Activated T-helper 1 cell treated with anti-CD3 and anti-CD28 coated beads, Interleukin-2, amount 50 U/mL, for 16 hours (primary cell): ENCODE data around the gene KIAA0930.
"Not testable (repeated sequence)": the region's sequence is repeated elsewhere in the genome, so short reads cannot be mapped to it uniquely, and the experiment has no call there.

Source experiments
- DNase-seq, 2 donors: peaks; one replicate each; pipeline ENCODE4 v3.0.0-alpha.2; 2020; ENCODE audit warnings: low read depth in 1 of 2, low spot score in 1 of 2

The KIAA0930 gene

GRCh38 chr22:45203150-45203951, 37.3 kb downstream of the KIAA0930 start:
- DNase-seq: no peak

- DNase-seq: no peak
Observed at GRCh38 chr22:45202333-45203149, 38.2 kb downstream of the KIAA0930 start.

- DNase-seq: no peak
Observed at GRCh38 chr22:45201678-45202332, 38.9 kb downstream of the KIAA0930 start.

- no peak for DNase-seq
Observed at GRCh38 chr22:45200860-45201511, 39.7 kb downstream of the KIAA0930 start.

GRCh38 chr22:45200230-45200629, 40.5 kb downstream of the KIAA0930 start:
- no peak for DNase-seq

- no peak for DNase-seq
Observed at GRCh38 chr22:45199723-45200122, 41.0 kb downstream of the KIAA0930 start.

GRCh38 chr22:45198463-45198795, 42.3 kb downstream of the KIAA0930 start:
- DNase-seq: no peak

GRCh38 chr22:45197606-45198462, 42.9 kb downstream of the KIAA0930 start:
- no peak for DNase-seq

GRCh38 chr22:45196926-45197605, 43.6 kb downstream of the KIAA0930 start:
- no peak for DNase-seq

GRCh38 chr22:45196308-45196707, 44.4 kb downstream of the KIAA0930 start:
- DNase-seq: no peak

- no peak for DNase-seq
Observed at GRCh38 chr22:45195616-45196015, 45.1 kb downstream of the KIAA0930 start.

- no peak for DNase-seq
Observed at GRCh38 chr22:45194686-45195085, 46.0 kb downstream of the KIAA0930 start.

- no peak for DNase-seq
Observed at GRCh38 chr22:45192701-45193187, 48.0 kb downstream of the KIAA0930 start.

- not testable (repeated sequence) for DNase-seq
Observed at GRCh38 chr22:45191746-45192145, 48.9 kb downstream of the KIAA0930 start.

- no peak for DNase-seq
Observed at GRCh38 chr22:45190202-45190872, 50.4 kb downstream of the KIAA0930 start.

- DNase-seq: no peak
Observed at GRCh38 chr22:45188779-45189178, 51.9 kb downstream of the KIAA0930 start.

GRCh38 chr22:45187891-45188290, 52.8 kb downstream of the KIAA0930 start:
- DNase-seq: no peak

- no peak for DNase-seq
Observed at GRCh38 chr22:45185718-45186514, 54.8 kb downstream of the KIAA0930 start.
